ENCODE data around the gene ANKRD33B.
"Not testable (repeated sequence)": the region's sequence is repeated elsewhere in the genome, so short reads cannot be mapped to it uniquely, and the experiment has no call there.

Gene ANKRD33B

GRCh38 chr5:10537624-10538023 lies 26.2 kb upstream of the ANKRD33B start:
- no peak for DNase-seq (ENCODE audit: low read depth in 2 of 2)

- no peak for DNase-seq (ENCODE audit: low read depth in 2 of 2)
Observed at GRCh38 chr5:10538103-10538788, 25.6 kb upstream of the ANKRD33B start.

- no peak for DNase-seq (ENCODE audit: low read depth in 2 of 2)
Observed at GRCh38 chr5:10538789-10539686, 24.8 kb upstream of the ANKRD33B start.

- no peak for DNase-seq (ENCODE audit: low read depth in 2 of 2)
Observed at GRCh38 chr5:10539687-10539998, 24.2 kb upstream of the ANKRD33B start.

GRCh38 chr5:10540036-10540544 lies 23.8 kb upstream of the ANKRD33B start:
- DNase-seq (ENCODE audit: low read depth in 2 of 2) = no peak

- DNase-seq (ENCODE audit: low read depth in 2 of 2) = no peak
Observed at GRCh38 chr5:10540951-10541646, 22.8 kb upstream of the ANKRD33B start.

- DNase-seq (ENCODE audit: low read depth in 2 of 2) = no peak
Observed at GRCh38 chr5:10542055-10542550, 21.8 kb upstream of the ANKRD33B start.

- no peak for DNase-seq (ENCODE audit: low read depth in 2 of 2)
Observed at GRCh38 chr5:10543585-10544040, 20.3 kb upstream of the ANKRD33B start.

- DNase-seq (ENCODE audit: low read depth in 2 of 2) = no peak
Observed at GRCh38 chr5:10545084-10545483, 18.8 kb upstream of the ANKRD33B start.

GRCh38 chr5:10546186-10546585 lies 17.7 kb upstream of the ANKRD33B start:
- no peak for DNase-seq (ENCODE audit: low read depth in 2 of 2)

- DNase-seq (ENCODE audit: low read depth in 2 of 2) = no peak
Observed at GRCh38 chr5:10548418-10549122, 15.3 kb upstream of the ANKRD33B start.

GRCh38 chr5:10549123-10549514 lies 14.8 kb upstream of the ANKRD33B start:
- DNase-seq (ENCODE audit: low read depth in 2 of 2) = not testable (repeated sequence)

- no peak for DNase-seq (ENCODE audit: low read depth in 2 of 2)
Observed at GRCh38 chr5:10550222-10550995, 13.5 kb upstream of the ANKRD33B start.

- no peak for DNase-seq (ENCODE audit: low read depth in 2 of 2)
Observed at GRCh38 chr5:10551782-10552138, 12.1 kb upstream of the ANKRD33B start.

GRCh38 chr5:10552183-10553143 lies 11.4 kb upstream of the ANKRD33B start:
- DNase-seq (ENCODE audit: low read depth in 2 of 2) = no peak

- DNase-seq (ENCODE audit: low read depth in 2 of 2) = no peak
Observed at GRCh38 chr5:10553476-10553875, 10.4 kb upstream of the ANKRD33B start.

- DNase-seq (ENCODE audit: low read depth in 2 of 2) = no peak
Observed at GRCh38 chr5:10555277-10555684, 8.6 kb upstream of the ANKRD33B start.

- no peak for DNase-seq (ENCODE audit: low read depth in 2 of 2)
Observed at GRCh38 chr5:10556289-10556807, 7.5 kb upstream of the ANKRD33B start.

Data from stimulated activated CD8-positive, alpha-beta memory T cell treated with anti-CD3 and anti-CD28 coated beads, Interleukin-2, amount 100 ng/mL, for 1 hour (primary cell).